ENCODE data around the gene RGS11. TPM values are rescaled to one million over a fixed set of nuclear protein-coding genes. Genes with fewer than 3 reads are reported as not detected.
A peak's percentile ranks its signal among the peaks of the same experiment; 100 is the strongest.

The RGS11 gene
- total and polyA plus RNA-seq, 2 experiments from 2014 or later = 0.74 to 1.8 TPM

DNA sequence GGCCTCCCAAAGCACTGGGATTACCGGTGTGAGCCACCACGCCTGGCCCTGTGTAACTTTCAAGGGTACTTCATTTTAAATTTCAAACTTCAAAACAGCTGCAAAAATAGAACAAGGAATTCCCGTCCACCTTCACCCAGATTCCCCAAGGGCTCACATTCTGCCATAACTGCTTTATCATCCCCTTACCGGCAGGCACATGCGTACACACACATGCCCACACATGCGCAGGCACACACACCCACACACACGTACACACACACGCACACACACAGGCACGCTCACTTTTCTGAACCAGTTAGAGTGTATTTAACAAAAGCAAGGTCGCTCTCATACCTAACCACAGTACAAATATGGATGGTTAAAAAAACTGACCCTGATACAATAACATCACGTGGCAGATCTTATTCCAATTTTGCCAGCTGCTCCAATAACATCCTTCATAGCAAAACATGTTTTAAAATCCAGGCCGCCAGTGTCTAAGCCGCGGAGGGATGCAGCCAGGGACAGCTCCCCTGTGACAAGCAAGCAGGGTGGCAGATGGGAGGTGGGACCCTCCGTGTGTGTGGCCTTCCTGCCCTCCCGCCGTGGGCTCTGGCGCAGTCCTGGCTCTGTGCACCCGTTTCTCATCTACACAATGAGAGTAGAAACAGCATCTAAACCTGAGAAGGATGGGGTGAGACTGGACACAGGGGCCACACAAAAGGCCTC is 30.3 kb upstream of the RGS11 start:
- ATAC-seq (no peak), DNase-seq (ENCODE audit: low spot score) (no peak)
- peak overlapping the region; percentile 59 for H3K27ac ChIP-seq (ENCODE audit: low read depth)
- H2AFZ ChIP-seq = no peak overlapping the region
- no peaks in the 10 kb centered on the region for H3K27me3 ChIP-seq (ENCODE audit: insufficient read depth)
- Mint-ChIP-seq H3K9me3 (no peaks in the 10 kb centered on the region), H3K4me3 (no peak overlapping the region), H3K27ac (no peak overlapping the region; the same call in 1 of the 2 replicates), H3K27me3 (ENCODE audit: insufficient read depth, low read depth, poor library complexity) (peaks cover 10% of the 10 kb centered on the region), H3K36me3 (ENCODE audit: low read depth) (peaks cover 8% of the 10 kb centered on the region; the same call in 1 of the 3 replicates), H3K4me1 (no peaks in the 10 kb centered on the region; the same call in 1 of the 3 replicates)
- TF ChIP-seq EZH2 (IDR thresholded peaks at IDR 0.05; ENCODE audit: low read depth, unreplicated experiment) (no peak), STAT1 (IDR thresholded peaks at IDR 0.05; ENCODE audit: unreplicated experiment) (no peak), CTCF (conservative IDR thresholded peaks at IDR 0.05; ENCODE audit: low read depth in 2 of 2) (no peak), ZNF331 (CRISPR knock-in tag; IDR thresholded peaks at IDR 0.05; ENCODE audit: low read depth) (no peak), EZH2phosphoT487 (IDR thresholded peaks at IDR 0.05; ENCODE audit: unreplicated experiment) (no peak), JUNB (IDR thresholded peaks at IDR 0.05; ENCODE audit: unreplicated experiment) (no peak), NANOG (IDR thresholded peaks at IDR 0.05; ENCODE audit: borderline replicate concordance) (no peak), POLR2AphosphoS5 (IDR thresholded peaks at IDR 0.05; ENCODE audit: low read depth) (no peak), ZNF114 (CRISPR knock-in tag; IDR thresholded peaks at IDR 0.05) (no peak), ZNF462 (CRISPR knock-in tag; IDR thresholded peaks at IDR 0.05) (no peak), CREB1 (CRISPR knock-in tag; IDR thresholded peaks at IDR 0.05; ENCODE audit: low read depth) (no peak)
- TF ChIP-seq, protein P1, sequence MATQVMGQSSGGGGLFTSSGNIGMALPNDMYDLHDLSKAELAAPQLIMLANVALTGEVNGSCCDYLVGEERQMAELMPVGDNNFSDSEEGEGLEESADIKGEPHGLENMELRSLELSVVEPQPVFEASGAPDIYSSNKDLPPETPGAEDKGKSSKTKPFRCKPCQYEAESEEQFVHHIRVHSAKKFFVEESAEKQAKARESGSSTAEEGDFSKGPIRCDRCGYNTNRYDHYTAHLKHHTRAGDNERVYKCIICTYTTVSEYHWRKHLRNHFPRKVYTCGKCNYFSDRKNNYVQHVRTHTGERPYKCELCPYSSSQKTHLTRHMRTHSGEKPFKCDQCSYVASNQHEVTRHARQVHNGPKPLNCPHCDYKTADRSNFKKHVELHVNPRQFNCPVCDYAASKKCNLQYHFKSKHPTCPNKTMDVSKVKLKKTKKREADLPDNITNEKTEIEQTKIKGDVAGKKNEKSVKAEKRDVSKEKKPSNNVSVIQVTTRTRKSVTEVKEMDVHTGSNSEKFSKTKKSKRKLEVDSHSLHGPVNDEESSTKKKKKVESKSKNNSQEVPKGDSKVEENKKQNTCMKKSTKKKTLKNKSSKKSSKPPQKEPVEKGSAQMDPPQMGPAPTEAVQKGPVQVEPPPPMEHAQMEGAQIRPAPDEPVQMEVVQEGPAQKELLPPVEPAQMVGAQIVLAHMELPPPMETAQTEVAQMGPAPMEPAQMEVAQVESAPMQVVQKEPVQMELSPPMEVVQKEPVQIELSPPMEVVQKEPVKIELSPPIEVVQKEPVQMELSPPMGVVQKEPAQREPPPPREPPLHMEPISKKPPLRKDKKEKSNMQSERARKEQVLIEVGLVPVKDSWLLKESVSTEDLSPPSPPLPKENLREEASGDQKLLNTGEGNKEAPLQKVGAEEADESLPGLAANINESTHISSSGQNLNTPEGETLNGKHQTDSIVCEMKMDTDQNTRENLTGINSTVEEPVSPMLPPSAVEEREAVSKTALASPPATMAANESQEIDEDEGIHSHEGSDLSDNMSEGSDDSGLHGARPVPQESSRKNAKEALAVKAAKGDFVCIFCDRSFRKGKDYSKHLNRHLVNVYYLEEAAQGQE (IDR thresholded peaks at IDR 0.05; ENCODE audit: unreplicated experiment) = no peak
- TF ChIP-seq, protein P2, sequence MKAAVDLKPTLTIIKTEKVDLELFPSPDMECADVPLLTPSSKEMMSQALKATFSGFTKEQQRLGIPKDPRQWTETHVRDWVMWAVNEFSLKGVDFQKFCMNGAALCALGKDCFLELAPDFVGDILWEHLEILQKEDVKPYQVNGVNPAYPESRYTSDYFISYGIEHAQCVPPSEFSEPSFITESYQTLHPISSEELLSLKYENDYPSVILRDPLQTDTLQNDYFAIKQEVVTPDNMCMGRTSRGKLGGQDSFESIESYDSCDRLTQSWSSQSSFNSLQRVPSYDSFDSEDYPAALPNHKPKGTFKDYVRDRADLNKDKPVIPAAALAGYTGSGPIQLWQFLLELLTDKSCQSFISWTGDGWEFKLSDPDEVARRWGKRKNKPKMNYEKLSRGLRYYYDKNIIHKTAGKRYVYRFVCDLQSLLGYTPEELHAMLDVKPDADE (IDR thresholded peaks at IDR 0.05) = no peak
- H3K79me2 ChIP-seq (replicated peaks; ENCODE audit: insufficient read depth) = peaks cover 7% of the 10 kb centered on the region
- no peaks in the 10 kb centered on the region for H3K9me2 ChIP-seq (ENCODE audit: insufficient read depth)
- H3F3A ChIP-seq (replicated peaks; ENCODE audit: low read depth) = no peaks in the 10 kb centered on the region; the same call in 1 of the 2 replicates
- no peaks in the 10 kb centered on the region for H3K4me1 ChIP-seq (ENCODE audit: insufficient read depth)
- H3K4me3 ChIP-seq = no peak overlapping the region
- H3K36me3 ChIP-seq (ENCODE audit: insufficient read depth) = 0 out of 2 replicates have a peak, but pooled peaks cover 3% of the 10 kb centered on the region
- H4K20me1 ChIP-seq (replicated peaks; ENCODE audit: insufficient read depth) = peaks cover 7% of the 10 kb centered on the region
- no peak overlapping the region for H3K4me2 ChIP-seq
